NCI-H146 treated with DMSO at 0.1 percent for 48 hours (cell line): ENCODE results near the gene WNT7A.
A peak's percentile ranks its signal among the peaks of the same experiment; 100 is the strongest.

ENCODE experiments used
- DNase-seq: peaks from one replicate; lab custom pipeline; 2025; ENCODE audit not compliant: unreplicated experiment; lab: John Stamatoyannopoulos, UW

Gene WNT7A

DNA sequence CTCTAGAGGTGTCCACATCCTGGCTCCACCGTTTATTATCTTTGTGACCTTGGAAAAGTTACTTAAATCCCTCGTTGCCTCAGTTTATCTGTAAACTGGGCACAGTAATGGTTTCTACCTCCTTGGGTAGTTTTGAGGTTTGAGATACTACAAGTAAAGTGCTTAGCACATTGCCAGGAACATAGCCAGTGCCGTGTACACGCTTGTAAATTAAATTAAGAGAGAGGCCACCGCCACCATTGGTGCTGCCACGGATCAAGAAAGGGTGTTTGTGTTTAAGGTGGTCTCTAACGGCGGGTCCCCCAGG, 5.8 kb upstream of the WNT7A start:
- DNase-seq: no peak

DNA sequence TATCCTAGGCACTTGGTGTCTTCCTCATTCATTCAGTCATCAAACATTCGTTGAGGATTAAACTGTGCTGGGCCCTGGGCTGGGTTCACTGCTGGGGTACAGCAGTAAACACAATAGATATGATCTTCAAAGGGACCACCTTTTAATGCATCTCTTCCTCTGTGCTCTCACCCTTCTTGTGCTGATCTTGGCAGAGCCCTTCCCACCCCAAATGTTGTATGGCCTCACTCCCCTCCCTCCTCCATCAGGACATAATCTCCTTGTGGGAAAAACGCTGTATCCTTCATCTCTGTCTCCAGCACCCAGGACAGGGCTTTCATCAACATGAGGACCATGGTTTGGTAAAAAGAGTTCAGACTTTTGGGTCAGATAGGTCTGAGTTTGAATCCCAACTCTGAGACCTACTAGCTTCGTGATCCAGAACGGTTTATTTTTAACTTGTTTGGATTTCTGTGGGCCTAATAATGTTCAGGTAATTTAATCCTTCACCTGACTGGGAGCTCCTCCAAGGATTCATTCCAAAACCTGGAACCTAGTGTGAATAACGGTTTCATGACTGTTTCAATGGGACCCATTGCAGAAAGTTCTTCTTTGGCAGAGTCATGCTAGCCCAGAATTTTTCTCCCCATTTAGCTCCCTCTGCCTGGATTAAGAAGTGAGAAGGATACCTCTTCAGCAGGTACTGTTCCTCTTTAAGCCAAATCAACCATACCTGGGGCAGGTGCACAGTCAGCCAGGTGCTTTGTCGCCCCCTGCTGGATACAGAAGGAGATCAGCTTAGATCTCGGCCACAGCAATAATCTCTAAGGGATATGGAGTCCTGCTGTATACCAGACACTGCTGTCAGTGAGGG, 5.2 kb upstream of the WNT7A start:
- peak; percentile 4 for DNase-seq

DNA sequence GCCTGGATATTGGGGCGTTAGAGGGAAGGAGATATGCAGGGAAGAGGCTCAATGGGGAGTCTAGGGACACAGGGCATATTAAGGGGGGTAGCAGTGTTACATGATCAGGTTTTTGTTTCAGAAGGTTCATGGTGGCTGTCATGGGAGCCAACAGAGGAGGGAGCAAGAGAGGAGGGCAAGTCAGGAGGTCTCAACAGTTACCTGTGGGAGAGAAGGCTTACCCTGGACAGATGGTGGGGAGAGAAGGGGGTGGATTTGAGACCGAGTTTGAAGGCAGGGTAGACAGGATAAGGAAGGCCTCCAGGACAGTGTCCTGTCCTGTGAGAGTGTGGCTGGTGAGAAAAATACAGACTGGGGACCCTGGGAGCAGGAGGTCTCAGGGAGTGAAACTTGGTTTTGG, 3.8 kb upstream of the WNT7A start:
- DNase-seq: no peak

DNA sequence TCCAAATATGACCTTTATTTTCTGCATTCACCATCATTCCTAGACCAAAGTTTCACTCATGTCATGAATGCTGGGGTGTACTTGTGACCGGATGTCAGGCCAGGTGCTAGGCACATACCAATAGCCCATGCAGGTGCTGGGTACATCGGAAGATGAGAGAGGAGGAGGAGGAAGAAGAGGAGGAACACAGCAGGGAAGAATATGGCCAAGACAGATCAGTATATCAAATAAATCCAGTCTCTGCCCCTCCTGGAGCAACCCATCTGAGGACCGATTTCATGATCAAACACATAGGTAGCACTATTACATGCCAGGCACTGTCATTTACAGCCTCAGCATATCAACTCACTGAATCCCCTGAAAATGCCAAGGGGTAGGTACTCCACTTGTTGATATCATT, 3.0 kb upstream of the WNT7A start:
- no peak for DNase-seq

DNA sequence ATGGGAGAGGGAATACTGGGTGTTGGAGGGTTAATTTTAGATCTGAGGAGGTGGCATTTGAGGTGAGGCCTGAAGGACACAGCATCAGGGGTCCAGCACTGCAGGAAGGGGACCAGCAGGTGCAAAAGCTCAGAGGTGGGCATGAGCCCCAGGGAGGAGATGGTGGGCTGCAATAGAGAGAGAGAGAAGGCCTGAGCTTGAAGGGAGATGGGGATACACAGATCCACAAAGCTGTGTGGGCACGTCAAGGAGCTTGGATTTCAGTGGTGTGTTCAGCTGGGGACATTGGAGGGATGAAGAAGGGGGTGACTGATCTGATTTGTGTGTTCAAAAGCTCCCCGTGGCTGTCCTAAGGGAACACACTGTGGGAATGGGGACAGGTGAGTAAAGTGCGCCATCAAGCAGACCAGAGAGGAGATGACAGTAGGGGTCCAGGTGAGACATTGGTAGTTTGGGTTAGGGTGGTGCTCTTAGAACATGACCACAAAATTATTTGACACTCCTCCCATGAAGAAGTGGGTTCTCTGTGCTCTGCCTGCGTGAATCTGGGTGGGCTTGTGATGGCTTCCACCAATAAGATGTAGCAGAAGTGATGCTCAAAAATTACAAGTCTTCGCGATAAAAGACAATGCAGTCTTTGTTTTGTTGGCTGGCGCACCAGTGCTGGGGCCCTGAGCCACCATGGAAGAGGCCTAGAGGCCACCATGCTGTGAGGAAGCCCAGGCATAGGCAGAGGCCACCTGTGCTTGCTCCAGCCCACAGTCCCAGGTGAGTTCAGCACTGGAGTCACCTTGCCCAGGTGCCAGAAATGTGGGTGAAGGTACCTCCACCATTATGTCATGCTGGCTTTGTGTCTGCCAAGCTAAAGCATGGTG, 1.9 kb upstream of the WNT7A start:
- no peak for DNase-seq

DNA sequence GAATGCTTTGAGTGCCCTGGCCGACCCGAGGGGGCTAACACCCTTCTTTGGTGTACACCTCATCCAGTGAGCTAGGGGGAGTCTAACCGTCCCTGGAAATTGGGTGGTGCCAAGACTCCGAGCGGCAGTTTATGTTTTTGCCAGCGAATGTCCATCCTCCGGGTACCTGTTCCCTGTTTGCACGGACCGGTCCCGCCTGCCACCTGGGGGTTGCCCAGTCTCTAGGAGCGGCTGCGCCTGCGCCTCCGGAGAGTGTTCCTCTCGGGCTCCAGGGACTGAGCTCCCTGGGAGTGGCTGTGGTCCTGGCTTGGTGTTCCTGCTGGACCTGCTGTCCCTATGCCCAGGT, 913 bp upstream of the WNT7A start:
- DNase-seq: no peak

DNA sequence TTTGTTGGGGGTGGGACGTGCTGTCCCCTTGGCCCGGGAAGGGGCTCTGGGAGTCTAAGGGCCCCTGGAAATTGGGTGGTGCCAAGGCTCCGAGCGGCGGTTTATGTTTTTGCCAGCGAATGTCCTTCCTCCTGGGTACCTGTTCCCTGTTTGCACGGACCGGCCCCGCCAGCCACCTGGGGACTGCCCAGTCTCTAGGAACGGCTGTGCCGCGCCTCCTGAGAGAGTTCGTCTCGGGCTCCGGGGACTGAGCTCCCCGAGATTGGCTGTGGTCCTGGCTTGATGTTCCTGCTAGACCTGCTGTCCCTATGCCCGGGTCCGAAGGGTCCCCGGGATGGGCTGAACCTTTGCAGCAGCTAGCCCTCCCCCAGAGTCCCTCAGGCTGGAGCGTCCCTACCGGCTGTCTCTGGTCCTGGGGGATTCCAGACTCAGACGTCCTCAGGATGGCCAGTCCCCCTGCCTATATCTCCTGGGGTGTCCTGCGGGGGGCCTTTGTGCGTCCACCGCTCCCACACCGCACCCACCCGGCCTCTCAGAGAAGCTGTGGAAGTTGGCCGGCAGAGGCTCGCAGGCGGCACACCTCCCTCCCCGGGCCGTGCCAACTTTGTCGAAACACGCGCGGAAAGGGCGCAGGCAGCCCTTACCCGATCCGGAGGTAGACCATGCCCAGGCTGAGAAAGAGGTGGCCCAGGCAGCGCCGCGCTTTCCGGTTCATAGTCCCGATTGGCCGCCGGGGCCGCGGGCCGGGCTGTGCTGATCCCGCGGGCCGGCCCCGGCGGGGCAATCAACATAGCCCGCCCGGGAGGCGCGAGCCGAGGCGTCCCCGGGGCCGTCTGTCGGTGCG, 547 bp downstream of the WNT7A start:
- DNase-seq: no peak

DNA sequence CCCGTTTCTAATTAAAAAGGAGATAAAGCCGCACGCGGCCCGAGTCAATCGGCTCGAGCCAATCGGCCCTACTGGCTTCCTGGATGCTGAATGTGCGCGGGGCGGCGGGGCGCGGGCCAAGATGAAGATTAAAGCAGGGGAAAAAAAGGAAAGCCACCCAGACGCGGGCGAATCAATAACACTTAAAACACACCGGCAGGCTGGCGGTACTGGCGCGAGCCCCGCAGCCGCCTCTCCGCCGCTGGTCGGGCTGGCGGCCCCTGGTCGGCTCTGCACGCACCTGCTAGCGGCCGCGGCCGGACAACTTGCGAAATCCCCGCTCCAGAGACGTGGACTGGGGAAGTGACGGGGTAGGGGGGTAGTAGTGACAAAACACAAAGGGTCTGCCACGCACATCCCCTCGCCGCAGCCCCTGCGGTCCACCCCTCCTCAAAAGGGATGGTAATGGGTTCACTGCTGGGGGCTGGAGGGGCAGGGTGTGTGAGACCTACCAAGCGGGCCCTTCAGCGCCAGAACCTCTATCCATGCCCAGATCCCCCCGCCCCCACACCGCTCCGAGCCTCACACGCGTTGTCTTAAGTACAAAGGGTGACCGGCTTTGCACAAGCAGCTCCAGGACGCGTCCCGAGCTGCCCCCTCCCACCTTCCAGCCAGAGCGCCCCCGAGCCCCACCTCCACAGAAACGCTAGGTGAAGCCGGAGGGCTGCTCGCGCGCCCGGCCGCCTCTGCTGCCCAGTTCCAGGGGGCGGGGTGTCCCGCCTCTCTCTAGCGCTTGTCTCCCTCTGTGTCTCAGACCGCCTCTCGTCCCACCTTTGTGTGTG, 1.4 kb downstream of the WNT7A start:
- no peak for DNase-seq

DNA sequence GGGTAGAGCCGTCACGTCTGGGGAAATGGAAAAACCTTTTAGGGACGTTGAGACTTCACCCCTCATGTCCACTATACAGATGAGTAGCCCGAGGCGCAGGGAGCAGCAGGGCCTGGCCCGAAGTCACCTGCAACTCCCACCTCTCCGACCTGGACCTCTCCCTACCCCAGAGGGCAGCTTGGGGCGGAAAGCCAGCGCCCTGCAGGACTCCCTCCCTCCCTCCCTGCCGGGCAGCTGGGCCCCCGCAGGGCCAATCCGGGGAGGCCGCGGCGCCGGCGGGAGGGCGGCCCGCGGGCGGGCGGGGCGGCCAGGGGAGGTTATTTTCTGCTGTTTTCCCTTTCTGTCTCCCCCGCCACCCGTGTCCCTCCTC, 2.0 kb downstream of the WNT7A start:
- DNase-seq: no peak

DNA sequence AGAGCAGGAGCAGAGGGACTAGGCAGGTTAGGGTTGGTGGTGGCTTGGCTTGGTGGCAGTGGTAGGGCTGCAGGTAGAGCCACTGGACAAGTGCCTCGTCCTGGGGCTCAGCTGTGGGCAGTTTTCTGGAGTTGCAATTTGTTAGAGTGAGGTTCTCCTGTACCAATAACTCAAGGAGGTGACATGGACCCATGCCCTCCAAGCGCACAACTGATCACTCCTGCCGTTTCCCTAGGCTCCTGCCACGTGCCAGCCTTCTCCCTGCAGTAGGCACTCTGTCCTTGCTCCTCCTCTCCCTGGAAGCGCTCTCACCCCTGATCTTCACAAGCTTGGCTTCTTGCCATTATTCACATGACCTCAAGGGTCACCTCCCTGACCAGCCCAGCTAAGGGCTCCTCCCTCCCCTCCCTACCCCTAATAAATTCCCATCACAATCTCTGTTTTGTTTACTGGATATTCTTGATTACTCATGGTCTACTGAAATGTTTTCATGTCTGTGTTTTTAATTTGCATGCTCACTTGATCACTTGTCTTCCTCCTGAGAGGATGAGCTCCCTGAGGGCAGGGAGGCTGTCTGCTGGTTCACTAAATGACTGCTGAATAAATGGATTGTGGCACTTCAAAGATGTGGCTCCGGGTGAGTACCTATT, 3.3 kb downstream of the WNT7A start:
- no peak for DNase-seq

DNA sequence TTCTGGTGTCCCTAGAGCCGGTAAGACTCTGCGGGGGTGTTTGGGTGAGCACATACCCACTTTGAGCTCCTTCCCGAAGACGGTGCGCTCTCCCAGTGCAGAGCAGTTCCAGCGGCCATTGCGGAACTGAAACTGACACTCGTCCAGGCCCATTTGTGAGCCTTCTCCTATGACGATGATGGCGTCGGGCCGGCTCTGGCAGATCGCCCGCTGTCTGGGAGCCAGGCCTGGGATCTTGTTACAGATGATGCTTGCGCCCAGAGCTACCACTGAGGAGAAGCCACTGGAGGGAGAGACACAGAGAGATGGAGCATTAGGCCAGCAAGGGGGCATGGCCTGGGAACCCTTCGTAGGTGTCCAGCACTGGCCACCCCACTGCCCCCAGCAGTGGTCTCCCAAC, 5.0 kb downstream of the WNT7A start:
- DNase-seq: no peak

DNA sequence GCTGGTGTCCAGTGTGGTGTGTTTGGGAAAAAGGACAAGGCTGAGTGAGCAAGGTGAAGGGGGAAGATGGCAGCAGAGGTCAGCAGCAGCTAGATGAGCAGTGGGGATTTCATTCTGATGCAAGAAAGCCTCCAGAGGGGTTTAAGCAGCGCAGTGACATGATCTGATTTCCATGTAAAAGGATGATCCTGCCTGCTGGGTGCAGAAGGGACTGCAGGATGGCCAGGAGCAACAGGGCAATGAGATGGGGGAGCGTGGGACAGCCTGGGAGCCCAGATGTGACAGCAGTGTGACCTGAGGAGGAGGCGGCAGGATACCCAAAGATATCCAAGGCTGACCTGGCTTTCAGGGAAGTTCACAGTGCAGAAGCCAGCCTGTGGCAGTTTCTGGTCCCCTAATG, 6.1 kb downstream of the WNT7A start:
- no peak for DNase-seq

DNA sequence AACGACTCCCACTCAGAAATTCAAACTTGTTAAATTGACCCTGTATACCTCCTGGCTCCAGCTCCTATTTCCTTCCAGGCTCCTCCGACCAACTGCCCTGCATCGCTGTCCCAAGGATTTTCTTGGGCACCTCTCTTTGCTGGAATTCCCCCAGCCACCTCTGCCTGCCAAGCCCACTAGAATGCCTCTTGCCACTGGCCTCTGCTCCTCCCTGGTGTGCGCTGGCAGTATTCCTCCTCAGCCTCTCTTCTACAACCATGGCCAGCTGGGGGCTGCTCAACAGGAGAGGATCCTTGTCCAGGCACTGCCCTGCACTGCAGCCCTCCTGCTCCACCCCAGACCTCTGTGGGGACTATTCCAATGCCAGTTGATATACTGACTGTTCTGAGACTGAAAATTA, 7.4 kb downstream of the WNT7A start:
- DNase-seq: no peak

DNA sequence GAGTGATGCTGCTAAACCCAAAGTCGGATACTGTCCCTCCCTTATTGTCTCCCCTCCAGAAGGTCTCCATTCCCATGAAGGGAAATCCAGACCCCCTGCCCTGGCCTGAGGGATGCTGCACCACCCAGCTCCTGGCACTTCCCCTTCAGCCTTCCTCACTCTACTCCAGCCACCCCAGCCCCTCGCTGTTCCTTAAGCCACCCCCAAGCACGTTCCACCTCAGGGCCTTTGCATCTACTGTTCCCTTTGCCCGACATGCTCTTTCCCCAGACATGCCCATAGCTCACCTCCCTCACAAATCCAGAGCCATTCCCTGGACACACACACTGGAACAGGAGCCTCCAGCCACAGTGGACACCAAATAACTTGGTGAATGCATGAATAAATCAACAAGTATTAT, 8.1 kb downstream of the WNT7A start:
- DNase-seq: no peak

DNA sequence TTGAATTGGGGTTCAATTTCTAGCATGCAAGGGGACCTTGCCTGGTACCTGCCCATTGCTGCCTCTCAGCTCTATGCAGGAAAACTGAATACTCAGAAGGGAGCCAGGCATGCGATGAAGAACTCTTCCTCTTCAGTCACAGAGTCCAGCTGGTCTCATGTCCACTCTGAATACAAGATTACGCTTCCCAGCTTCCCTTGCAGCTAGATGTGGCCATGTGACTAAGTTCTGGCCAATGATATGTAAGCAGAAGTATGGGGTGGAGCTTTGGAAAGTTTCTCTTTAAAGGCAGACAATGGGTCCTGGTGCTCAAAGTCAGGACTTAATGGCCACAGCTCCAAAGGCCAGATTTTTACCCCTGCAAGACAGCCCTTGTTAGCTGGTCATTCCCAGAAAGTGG, 9.0 kb downstream of the WNT7A start:
- DNase-seq: no peak

DNA sequence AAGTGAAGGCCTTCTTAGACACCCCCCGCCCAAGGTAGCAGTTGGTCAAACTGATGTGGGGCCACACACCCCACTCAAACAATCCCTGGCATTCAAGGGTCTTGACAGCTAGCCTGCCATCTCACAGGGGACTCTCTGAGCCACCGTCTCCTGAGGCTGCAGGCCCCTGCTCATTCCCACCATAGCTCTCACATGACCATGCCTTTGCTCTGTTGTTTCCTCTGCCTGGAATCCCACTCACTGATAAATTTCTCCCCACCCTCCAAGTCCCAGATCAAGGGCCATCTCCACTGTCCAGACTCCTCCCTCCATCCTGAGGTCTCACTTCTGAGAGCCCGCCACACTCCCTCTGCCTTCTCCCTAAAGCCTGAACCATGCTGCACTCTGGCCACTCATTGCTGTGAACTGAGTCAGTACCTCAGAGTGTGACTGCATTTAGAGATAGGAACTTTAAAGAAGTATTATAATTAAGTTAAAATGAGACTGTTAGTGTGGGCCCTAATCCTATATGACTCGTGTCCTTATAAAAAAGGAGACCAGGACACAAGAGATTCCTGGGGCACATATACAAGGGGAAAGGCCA, 10.0 kb downstream of the WNT7A start:
- DNase-seq: no peak

DNA sequence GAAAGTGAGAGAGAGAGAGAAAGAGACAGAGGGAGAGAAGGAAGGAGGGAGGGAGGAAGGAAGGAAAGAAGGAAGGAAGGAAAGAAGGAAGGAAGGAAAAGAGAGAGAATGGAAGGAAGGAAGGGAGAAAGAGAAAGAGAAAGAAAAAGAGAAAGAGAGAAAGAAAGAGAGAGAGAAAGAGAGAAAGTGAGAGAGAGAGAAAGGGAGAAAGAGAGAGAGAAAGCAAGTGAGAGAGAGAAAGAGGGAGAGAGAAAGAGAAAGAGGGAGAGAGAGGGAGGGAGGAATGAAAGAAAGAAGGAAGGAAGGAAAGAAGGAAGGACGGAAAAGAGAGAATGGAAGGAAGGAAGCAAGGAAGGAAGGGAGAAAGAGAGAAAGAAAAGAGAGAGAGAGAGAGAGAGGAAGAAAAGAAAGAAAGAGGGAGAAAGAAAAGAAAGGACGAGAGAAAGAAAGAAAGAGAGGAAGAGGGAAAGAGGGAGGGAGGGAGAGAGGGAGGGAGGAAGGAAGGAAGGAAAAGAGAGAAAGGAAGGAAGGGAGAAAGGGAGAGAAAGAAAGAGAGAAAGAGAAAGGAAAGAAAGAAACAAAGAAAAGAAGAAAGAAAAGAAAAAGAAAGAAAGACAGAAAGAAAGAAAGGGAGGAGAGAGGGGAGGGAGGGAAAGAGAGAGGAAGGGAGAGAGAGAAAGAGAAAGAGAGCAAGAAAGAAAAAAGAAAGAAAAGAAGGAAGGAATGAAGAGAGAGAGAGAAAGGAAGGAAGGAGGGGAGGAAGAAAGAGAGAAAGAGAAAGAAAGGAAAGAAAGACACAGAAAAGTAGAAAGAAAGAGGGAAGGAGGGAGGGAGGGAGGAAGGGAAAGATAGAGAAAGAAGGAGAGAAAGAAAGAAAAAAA, 10.8 kb downstream of the WNT7A start:
- no peak for DNase-seq

DNA sequence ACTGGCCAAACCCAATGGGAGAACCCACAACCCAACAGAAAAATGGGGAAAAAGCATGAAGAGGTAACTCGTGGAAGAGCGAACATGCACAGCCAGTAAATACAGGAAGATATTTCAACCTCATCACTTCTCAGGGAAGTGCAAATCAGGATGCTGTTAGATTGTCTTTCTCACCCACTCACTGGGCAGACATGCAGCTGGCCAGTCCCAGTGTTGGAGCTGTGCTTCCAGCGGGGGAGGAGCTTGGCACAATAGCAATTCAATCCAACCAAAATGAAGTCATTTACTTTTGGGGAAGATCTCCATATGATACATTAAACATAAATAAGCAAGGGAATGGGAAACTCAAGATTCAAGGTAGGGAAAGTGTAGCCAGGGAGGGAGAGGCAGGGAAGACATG, 12.1 kb downstream of the WNT7A start:
- no peak for DNase-seq
